CD4-positive, alpha-beta T cell (primary cell): ENCODE measurements around the gene ZNF619. TPM values are rescaled to one million over a fixed set of nuclear protein-coding genes. Genes with fewer than 3 reads are reported as not detected.
"Not testable (repeated sequence)": the region's sequence is repeated elsewhere in the genome, so short reads cannot be mapped to it uniquely, and the experiment has no call there.

Experiments
- ATAC-seq: fragments of 200-7000 bp; cut with Tn5 transposase; one replicate; pipeline ENCODE4 v1.10.0; 2022; ENCODE audit warnings: mild to moderate bottlenecking; ENCODE audit not compliant: poor library complexity
- CTCF ChIA-PET: fragments of 350-600 bp; sonication (Branson Sonifier 250); formaldehyde crosslinking; loops from one replicate; lab custom pipeline; 2021; ENCODE audit warnings: antibody characterized with exemption, inconsistent platforms; lab: Charles Lee
- POLR2A ChIA-PET: fragments of 350-600 bp; sonication (Branson Sonifier 250); formaldehyde crosslinking; loops from one replicate; lab custom pipeline; 2021; ENCODE audit warnings: antibody characterized with exemption, inconsistent platforms; lab: Charles Lee
- DNase-seq, 14 experiments: peaks; one replicate each; pipeline ENCODE4 v3.0.0-alpha.2; 2013 to 2020; ENCODE audit warnings: mixed read lengths in 2 of 14
- H3K27ac ChIP-seq, 2 donors: one replicate each; pipeline versions ENCODE4 v1.5.1 to v1.7.0; 2013; ENCODE audit warnings: low read length in 2 of 2, low read depth in 1 of 2, mild to moderate bottlenecking in 1 of 2
- H3K27me3 ChIP-seq, 2 experiments: 1 replicate in 1 of 2; 2 replicates in 1 of 2; pipeline versions ENCODE4 v1.6.1 to v1.7.0; 2013; ENCODE audit warnings: low read length in 2 of 2, control low read depth in 1 of 2, mild to moderate bottlenecking in 1 of 2, moderate library complexity in 1 of 2; ENCODE audit not compliant: insufficient read depth in 2 of 2, control insufficient read depth in 1 of 2
- H3K36me3 ChIP-seq: one replicate; pipeline ENCODE4 v1.6.1; 2013; ENCODE audit warnings: low read length, control low read depth; ENCODE audit not compliant: insufficient read depth
- H3K4me1 ChIP-seq: one replicate; pipeline ENCODE4 v1.6.1; 2013; ENCODE audit warnings: low read length, control low read depth; ENCODE audit not compliant: insufficient read depth
- H3K4me3 ChIP-seq: one replicate; pipeline ENCODE4 v1.5.1; 2013; ENCODE audit warnings: mild to moderate bottlenecking, low read length, moderate library complexity
- H3K9me3 ChIP-seq, 2 experiments: 1 replicate in 1 of 2; 2 replicates in 1 of 2; pipeline versions ENCODE4 v1.6.1 to v1.7.0; 2013; ENCODE audit warnings: low read length in 2 of 2, mild to moderate bottlenecking in 2 of 2, control low read depth in 1 of 2, moderate library complexity in 1 of 2; ENCODE audit not compliant: control insufficient read depth in 1 of 2, insufficient read depth in 1 of 2
- H3K27ac Mint-ChIP-seq: one replicate; pipeline ENCODE4 v1.8.0; 2020; ENCODE audit warnings: mixed read lengths
- H3K27me3 Mint-ChIP-seq: one replicate; pipeline ENCODE4 v1.8.0; 2021; ENCODE audit warnings: mixed read lengths
- H3K36me3 Mint-ChIP-seq: one replicate; pipeline ENCODE4 v1.8.0; 2021; ENCODE audit warnings: low read depth, mixed read lengths
- H3K4me1 Mint-ChIP-seq: one replicate; pipeline ENCODE4 v1.8.0; 2021; ENCODE audit warnings: low read depth, mixed read lengths
- H3K4me3 Mint-ChIP-seq: one replicate; pipeline ENCODE4 v1.8.0; 2020; ENCODE audit warnings: mild to moderate bottlenecking, mixed read lengths
- H3K9me3 Mint-ChIP-seq: one replicate; pipeline ENCODE4 v1.8.0; 2020; ENCODE audit warnings: mixed read lengths
- intact Hi-C, 2 experiments: fragments of 100-400 bp; cut with DNase I in 1 of 2; cut with micrococcal nuclease in 1 of 2; formaldehyde crosslinking; loops; one replicate each; pipeline versions ENCODE4 v1.15.1 to v1.9.0; 2023 to 2025; cut with DNase I, micrococcal nuclease
- total RNA-seq, 174 experiments: library from RNA in 2 of 174; stranded (reverse) in 2 of 174; gene quantifications; one replicate each; pipeline ENCODE4 v1.2.3 and lab custom pipeline; 2021 to 2026
- TF ChIP-seq, protein P1 (sequence below): fragments of 200-600 bp; IDR thresholded peaks from one replicate; pipeline ENCODE4 v1.8.0; 2022; ENCODE audit warnings: antibody characterized with exemption, mild to moderate bottlenecking

ZNF619 gene
- total RNA-seq, 2 experiments from 2014 or later = 2.6 to 2.9 TPM

DNA sequence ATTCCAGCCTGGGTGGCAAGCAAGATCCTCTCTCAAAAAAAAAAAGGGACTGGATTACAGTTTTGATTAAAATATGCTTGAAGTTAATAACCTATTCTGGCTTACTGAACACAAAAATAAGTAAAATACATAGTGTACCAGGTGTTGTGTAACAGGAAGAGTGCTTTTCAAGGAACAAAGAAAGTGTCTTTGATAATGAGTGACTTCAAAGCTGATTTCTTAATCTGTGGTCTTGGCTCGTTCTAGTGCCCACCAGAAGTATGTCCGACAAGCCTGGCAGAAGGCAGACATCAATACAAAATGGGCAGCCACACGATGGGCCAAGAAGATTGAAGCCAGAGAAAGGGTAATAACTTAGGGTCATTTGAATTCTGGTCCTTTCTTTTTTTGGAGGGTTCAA, 15.8 kb upstream of the ZNF619 start:
- H3K9me3 ChIP-seq = no peaks in the 10 kb centered on the region
- ChIA-PET POLR2A (no interaction called here), CTCF (no interaction called here)
- Mint-ChIP-seq H3K36me3 (peaks cover 89% of the 10 kb centered on the region), H3K27ac (no peak overlapping the region), H3K9me3 (no peaks in the 10 kb centered on the region), H3K27me3 (no peaks in the 10 kb centered on the region), H3K4me3 (peak overlapping the region; percentile 2), H3K4me1 (peaks cover 61% of the 10 kb centered on the region)
- H3K4me3 ChIP-seq = no peak overlapping the region
- TF ChIP-seq, protein P1, sequence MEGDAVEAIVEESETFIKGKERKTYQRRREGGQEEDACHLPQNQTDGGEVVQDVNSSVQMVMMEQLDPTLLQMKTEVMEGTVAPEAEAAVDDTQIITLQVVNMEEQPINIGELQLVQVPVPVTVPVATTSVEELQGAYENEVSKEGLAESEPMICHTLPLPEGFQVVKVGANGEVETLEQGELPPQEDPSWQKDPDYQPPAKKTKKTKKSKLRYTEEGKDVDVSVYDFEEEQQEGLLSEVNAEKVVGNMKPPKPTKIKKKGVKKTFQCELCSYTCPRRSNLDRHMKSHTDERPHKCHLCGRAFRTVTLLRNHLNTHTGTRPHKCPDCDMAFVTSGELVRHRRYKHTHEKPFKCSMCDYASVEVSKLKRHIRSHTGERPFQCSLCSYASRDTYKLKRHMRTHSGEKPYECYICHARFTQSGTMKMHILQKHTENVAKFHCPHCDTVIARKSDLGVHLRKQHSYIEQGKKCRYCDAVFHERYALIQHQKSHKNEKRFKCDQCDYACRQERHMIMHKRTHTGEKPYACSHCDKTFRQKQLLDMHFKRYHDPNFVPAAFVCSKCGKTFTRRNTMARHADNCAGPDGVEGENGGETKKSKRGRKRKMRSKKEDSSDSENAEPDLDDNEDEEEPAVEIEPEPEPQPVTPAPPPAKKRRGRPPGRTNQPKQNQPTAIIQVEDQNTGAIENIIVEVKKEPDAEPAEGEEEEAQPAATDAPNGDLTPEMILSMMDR = no peak
- H3K27ac ChIP-seq = no peak overlapping the region
- no peaks in the 10 kb centered on the region for H3K27me3 ChIP-seq
- intact Hi-C loops = loop anchor here in 1 of 2 experiments (2.0 kb wide), 1 partner anchor 16 kb away; the partner anchor contains the start of gene ZNF619
- no peak for ATAC-seq
- peaks cover 34% of the 10 kb centered on the region for H3K4me1 ChIP-seq
- H3K36me3 ChIP-seq = peaks cover 58% of the 10 kb centered on the region
- no peak for DNase-seq

DNA sequence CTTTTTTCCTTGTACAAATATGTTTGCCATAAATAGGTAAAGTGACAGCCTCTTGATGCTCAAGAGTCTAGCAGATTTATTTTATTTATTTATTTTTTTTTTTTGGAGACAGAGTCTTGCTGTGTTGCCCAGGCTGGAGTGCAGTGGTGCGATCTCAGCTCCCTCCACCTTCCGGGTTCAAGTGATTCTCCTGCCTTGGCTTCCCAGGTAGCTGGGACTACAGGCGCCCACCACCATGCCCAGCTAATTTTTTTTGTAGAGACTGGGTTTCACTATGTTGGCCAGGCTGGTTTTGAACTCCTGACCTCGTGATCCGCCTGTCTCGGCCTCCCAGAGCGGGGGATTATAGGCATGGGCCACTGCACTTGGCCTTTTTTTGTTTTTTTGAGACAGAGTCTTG, 14.1 kb upstream of the ZNF619 start:
- intact Hi-C loops, H3K27ac ChIP-seq, H3K4me3 Mint-ChIP-seq, H3K4me3 ChIP-seq, CTCF ChIA-PET, ATAC-seq, DNase-seq, H3K9me3 ChIP-seq, H3K27ac Mint-ChIP-seq, H3K27me3 Mint-ChIP-seq, H3K27me3 ChIP-seq, H3K9me3 Mint-ChIP-seq: not testable (repeated sequence)
- peaks cover 88% of the 10 kb centered on the region for H3K36me3 Mint-ChIP-seq
- POLR2A ChIA-PET = interaction anchor here (2.0 kb wide), 1 partner anchor 9 kb away, joined by 7 read pairs; no protein-coding TSS in a partner anchor
- H3K4me1 ChIP-seq = peaks cover 25% of the 10 kb centered on the region
- H3K4me1 Mint-ChIP-seq = peaks cover 53% of the 10 kb centered on the region
- peaks cover 58% of the 10 kb centered on the region for H3K36me3 ChIP-seq

DNA sequence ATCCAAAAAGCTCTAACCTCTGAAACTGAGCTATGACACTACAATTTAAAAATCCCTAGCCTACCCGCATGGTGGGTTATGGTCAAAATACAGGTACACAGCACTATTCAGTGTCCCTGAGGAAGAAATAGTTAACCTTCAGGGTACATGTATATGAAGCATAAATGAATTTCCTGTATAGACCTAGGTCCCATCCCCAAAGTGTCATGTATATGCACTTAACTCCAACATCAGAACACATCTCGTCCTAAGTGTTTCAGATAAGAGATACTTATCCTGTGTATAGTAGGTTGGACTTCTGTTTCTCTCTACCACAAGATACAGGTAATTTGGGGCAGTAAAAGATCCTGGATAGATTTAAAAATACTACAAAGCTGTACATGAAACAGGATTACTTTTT, 13.3 kb upstream of the ZNF619 start:
- Histone ChIP-seq H3K4me1 (peaks cover 18% of the 10 kb centered on the region), H3K9me3 (no peaks in the 10 kb centered on the region), H3K27me3 (no peaks in the 10 kb centered on the region), H3K36me3 (peaks cover 52% of the 10 kb centered on the region), H3K27ac (no peak overlapping the region), H3K4me3 (no peak overlapping the region)
- Mint-ChIP-seq H3K27ac (peak overlapping the region; percentile 75), H3K4me3 (no peak overlapping the region), H3K9me3 (no peaks in the 10 kb centered on the region), H3K4me1 (peaks cover 45% of the 10 kb centered on the region), H3K36me3 (peaks cover 81% of the 10 kb centered on the region), H3K27me3 (no peaks in the 10 kb centered on the region)
- DNase-seq (no peak), ATAC-seq (no peak)
- intact Hi-C loops = no loop called here
- POLR2A ChIA-PET = interaction anchor here (1.0 to 2.7 kb wide), 3 partner anchors 10 to 14 kb away, joined by 3 to 16 read pairs (median 7); partner anchors contain the start of gene ZNF619
- TF ChIP-seq, protein P1 = no peak
- CTCF ChIA-PET = no interaction called here
